ENCODE data around the gene DSG3.

GRCh38 chr18:31403409-31403808, 44.1 kb upstream of the DSG3 start:
- TF ChIP-seq EZH2 (IDR thresholded peaks at IDR 0.05; ENCODE audit: borderline replicate concordance, low read depth, low read length, poor library complexity, severe bottlenecking) (no peak), CTCF (conservative IDR thresholded peaks at IDR 0.05; ENCODE audit: low read depth, low read length) (no peak)
